GM12873 (cell line): ENCODE measurements around the gene CNTRL.

Source experiments
- TF ChIP-seq, protein P1 (sequence below): IDR thresholded peaks from 2 replicates; pipeline ENCODE4 v1.5.1; 2012; ENCODE audit warnings: low read depth, mild to moderate bottlenecking, moderate library complexity, low read length, control low read depth; ENCODE audit not compliant: insufficient read depth; ENCODE audit errors: missing control alignments

Gene CNTRL

DNA sequence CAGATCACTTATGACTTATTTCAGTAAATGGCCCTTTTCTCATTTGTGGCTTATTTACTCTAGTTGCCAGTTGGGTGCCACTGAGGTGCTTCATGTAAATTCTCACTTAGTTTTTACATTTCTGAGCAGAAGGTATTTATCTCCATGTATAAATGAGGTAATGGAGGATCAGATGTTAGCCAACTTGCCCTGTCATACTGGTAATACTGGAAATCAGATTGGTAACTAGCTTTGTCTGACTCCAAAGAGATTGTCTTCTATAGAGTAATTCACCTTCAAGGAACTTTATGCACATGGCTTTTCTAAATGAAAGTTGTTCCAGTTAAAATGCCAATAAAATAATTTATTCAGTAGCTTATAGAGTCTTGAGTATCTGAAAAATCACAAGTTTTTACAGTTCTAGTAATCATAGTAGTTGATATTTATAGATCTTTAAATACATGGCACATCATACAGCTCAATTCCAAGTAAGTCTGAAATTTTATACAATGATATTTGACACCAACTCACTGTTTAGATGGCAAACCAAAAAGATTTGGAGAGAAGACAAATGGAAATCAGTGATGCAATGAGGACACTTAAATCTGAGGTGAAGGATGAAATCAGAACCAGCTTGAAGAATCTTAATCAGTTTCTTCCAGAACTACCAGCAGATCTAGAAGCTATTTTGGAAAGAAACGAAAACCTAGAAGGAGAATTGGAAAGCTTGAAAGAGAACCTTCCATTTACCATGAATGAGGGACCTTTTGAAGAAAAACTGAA, 98.2 kb downstream of the CNTRL start:
- TF ChIP-seq, protein P1, sequence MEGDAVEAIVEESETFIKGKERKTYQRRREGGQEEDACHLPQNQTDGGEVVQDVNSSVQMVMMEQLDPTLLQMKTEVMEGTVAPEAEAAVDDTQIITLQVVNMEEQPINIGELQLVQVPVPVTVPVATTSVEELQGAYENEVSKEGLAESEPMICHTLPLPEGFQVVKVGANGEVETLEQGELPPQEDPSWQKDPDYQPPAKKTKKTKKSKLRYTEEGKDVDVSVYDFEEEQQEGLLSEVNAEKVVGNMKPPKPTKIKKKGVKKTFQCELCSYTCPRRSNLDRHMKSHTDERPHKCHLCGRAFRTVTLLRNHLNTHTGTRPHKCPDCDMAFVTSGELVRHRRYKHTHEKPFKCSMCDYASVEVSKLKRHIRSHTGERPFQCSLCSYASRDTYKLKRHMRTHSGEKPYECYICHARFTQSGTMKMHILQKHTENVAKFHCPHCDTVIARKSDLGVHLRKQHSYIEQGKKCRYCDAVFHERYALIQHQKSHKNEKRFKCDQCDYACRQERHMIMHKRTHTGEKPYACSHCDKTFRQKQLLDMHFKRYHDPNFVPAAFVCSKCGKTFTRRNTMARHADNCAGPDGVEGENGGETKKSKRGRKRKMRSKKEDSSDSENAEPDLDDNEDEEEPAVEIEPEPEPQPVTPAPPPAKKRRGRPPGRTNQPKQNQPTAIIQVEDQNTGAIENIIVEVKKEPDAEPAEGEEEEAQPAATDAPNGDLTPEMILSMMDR: no peak

- TF ChIP-seq, protein P1: no peak
Measured at GRCh38 chr9:121173501-121173900, 98.7 kb downstream of the CNTRL start.

GRCh38 chr9:121178676-121179372, 104.1 kb downstream of the CNTRL start:
- TF ChIP-seq, protein P1: no peak

DNA sequence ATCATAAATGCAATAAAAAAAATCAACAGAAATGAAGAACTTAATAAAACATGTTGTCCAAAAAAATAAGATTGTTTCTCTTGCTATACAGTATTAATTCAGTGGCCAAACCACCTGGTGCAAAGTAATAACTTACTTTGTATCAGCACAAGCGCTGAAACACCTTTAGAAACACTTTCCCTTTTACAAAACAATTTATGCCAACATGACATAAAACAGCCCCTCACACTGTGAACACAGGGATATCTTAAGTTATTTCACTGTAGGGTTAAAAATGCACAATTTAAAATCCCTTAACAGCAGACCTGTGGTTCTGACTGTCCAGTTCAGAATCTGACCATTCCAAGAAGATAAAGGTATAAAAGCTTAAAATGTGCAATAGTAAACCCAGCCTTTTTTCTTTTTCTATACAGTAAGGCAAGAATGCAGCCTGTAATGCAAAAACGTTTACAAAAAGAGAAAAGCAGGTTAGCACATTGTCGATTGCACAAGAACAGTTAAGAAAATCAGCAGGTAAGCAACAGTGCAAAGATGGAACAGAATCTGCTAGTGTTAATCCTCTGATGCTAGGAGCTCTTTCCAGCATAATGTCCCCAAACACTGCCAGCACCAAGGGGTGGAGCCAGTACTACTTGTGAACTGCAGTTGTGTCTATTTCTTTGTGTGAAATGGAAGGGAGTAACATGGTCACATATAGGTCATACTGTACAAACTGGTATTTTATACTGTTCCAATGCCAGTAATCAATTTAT, 105.4 kb downstream of the CNTRL start:
- TF ChIP-seq, protein P1: no peak

GRCh38 chr9:121182101-121182836, 107.5 kb downstream of the CNTRL start:
- TF ChIP-seq, protein P1: no peak

DNA sequence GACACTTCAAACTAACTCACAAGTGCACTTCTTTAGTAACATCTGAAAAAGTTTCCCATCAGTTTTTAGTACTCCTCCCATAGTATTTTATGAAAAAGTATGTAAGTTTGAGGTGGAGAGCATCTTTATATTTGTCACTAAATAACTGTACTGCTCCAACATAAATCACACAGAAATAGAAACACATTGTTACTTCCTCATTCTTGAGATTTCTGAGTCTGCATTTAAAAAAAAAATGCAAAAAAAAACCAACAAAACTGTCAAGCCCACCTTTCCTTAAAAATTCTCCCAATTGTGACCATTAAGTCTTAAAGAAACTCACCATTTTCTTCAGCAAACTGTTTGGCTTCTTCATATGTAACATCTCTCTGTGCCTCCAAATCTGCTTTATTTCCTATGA, 108.2 kb downstream of the CNTRL start:
- TF ChIP-seq, protein P1: no peak
